GM19452 (cell line): ENCODE measurements around the gene VCP.
"Not testable (repeated sequence)": the region's sequence is repeated elsewhere in the genome, so short reads cannot be mapped to it uniquely, and the experiment has no call there.

ENCODE experiments used
- ATAC-seq: cut with Tn5 transposase; IDR thresholded peaks from one replicate; pipeline ENCODE4 v1.9.1; 2021; ENCODE audit not compliant: unreplicated experiment

VCP gene

GRCh38 chr9:35026671-35027070 is 45.8 kb downstream of the VCP start:
- no peak for ATAC-seq

- ATAC-seq: not testable (repeated sequence)
Measured at GRCh38 chr9:35023443-35023842, 49.0 kb downstream of the VCP start.

DNA sequence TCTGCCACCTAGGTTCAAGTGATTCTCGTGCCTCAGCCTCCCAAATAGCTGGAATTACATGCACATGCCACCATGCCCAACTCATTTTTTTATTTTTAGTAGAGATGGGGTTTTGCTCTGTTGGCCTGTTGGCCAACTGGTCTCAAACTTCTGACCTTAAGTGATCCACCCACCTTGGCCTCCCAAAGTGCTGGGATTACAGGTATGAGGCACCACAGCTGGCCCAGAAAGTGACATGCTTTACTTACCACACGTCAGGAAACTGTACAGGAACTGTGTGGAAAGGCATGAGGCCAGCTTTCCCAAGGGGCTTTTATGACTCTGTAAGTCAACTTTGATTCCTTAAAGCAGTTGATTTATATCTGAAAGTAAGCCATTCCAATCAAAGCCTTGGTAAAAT is 57.9 kb downstream of the VCP start:
- no peak for ATAC-seq

- ATAC-seq: no peak
Measured at GRCh38 chr9:35010351-35010958, 62.0 kb downstream of the VCP start.
